ENCODE data around the gene ERI2. TPM values are rescaled to one million over a fixed set of nuclear protein-coding genes. Genes with fewer than 3 reads are reported as not detected.

ERI2 gene
- total and polyA plus RNA-seq, 2 of the 4 experiments (the other 2 are of a cell fraction), result 7.5 to 10.2 TPM

DNA sequence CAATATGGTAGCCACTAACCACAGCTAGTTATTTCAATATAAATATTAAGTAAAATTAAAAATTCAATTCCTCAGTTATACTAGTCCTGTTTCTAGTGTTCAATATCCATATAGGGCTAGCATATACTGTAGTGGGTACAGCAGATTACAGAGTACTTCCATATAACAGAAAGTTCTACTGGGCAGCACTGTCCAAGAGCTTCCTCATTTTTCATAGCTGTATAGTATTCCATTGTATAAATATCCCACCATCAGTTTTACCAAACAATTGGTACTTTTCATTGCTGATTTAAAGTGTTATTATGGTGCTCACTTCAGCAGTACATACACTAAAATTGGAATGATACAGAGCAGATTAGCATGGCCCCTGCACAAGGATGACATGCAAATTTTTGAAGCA is 22.1 kb downstream of the ERI2 start:
- no peaks in the 10 kb centered on the region for H3K36me3 ChIP-seq (ENCODE audit: control insufficient read depth, insufficient read depth, low read length)
- no peak overlapping the region for H3K23ac ChIP-seq (ENCODE audit: low read depth, low read length)
- H3K14ac ChIP-seq (replicated peaks; ENCODE audit: low read depth, low read length), result no peak overlapping the region
- no peak overlapping the region for H3K27ac ChIP-seq (ENCODE audit: insufficient read depth, low read length)
- no peak overlapping the region for H4K91ac ChIP-seq (ENCODE audit: insufficient read depth, low read depth, low read length)
- ATAC-seq (ENCODE audit: low read depth), result no peak
- H2AK5ac ChIP-seq (ENCODE audit: low read depth, low read length), result no peak overlapping the region
- dilution Hi-C loops (cut with HindIII; ENCODE audit: low sequenced_read_pairs, unreplicated experiment) (no loop called here), in situ Hi-C loops (cut with MboI; ENCODE audit: low sequenced_read_pairs) (no loop called here), intact Hi-C loops (cut with micrococcal nuclease) (no loop called here)
- ChIA-PET CTCF (no interaction called here), POLR2A (ENCODE audit: unreplicated experiment) (no interaction called here)
- H2BK20ac ChIP-seq (ENCODE audit: low read depth, low read length), result no peak overlapping the region
- no peak overlapping the region for H3K4me3 ChIP-seq (ENCODE audit: insufficient read depth, low read depth, low read length)
- H4K8ac ChIP-seq (ENCODE audit: low read depth in 2 of 2, low read length in 2 of 2), result no peak overlapping the region
- H3K27me3 ChIP-seq (ENCODE audit: control insufficient read depth, insufficient read depth, low read length), result no peaks in the 10 kb centered on the region
- H4K20me1 ChIP-seq (ENCODE audit: insufficient read depth, low read length), result no peaks in the 10 kb centered on the region
- BruUV-seq (replicated peaks), result no TSS peak
- no peaks in the 10 kb centered on the region for H3K9me3 ChIP-seq (ENCODE audit: control insufficient read depth, insufficient read depth, low read length)
- no peak overlapping the region for H3K4ac ChIP-seq (ENCODE audit: low read depth, low read length)
- no peak for TF ChIP-seq SMC3 (IDR thresholded peaks at IDR 0.05; ENCODE audit: low read depth, low read length)
- TF ChIP-seq MAZ (IDR thresholded peaks at IDR 0.05; ENCODE audit: borderline replicate concordance, low read depth, low read length), result no peak
- TF ChIP-seq RFX5 (IDR thresholded peaks at IDR 0.05; ENCODE audit: low read depth, low read length), result no peak
- no peak for TF ChIP-seq NFE2L2 (IDR thresholded peaks at IDR 0.05; ENCODE audit: low read depth, low read length)
- TF ChIP-seq MXI1 (IDR thresholded peaks at IDR 0.05; ENCODE audit: borderline replicate concordance, low read depth, low read length), result no peak
- TF ChIP-seq, protein P1, sequence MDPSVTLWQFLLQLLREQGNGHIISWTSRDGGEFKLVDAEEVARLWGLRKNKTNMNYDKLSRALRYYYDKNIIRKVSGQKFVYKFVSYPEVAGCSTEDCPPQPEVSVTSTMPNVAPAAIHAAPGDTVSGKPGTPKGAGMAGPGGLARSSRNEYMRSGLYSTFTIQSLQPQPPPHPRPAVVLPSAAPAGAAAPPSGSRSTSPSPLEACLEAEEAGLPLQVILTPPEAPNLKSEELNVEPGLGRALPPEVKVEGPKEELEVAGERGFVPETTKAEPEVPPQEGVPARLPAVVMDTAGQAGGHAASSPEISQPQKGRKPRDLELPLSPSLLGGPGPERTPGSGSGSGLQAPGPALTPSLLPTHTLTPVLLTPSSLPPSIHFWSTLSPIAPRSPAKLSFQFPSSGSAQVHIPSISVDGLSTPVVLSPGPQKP (IDR thresholded peaks at IDR 0.05; ENCODE audit: borderline replicate concordance, low read depth, low read length), result no peak
- no peak for TF ChIP-seq CEBPB (IDR thresholded peaks at IDR 0.05; ENCODE audit: low read depth, low read length)
- TF ChIP-seq CHD1 (IDR thresholded peaks at IDR 0.05; ENCODE audit: low read depth, low read length), result no peak
- TF ChIP-seq RCOR1 (IDR thresholded peaks at IDR 0.05; ENCODE audit: insufficient replicate concordance, low read length), result no peak
- no peak for TF ChIP-seq POLR2A (IDR thresholded peaks at IDR 0.05; ENCODE audit: low read depth, low read length)
- TF ChIP-seq BHLHE40 (IDR thresholded peaks at IDR 0.05; ENCODE audit: low read depth, low read length), result no peak
- no peak for TF ChIP-seq FOS (IDR thresholded peaks at IDR 0.05; ENCODE audit: low read depth, low read length)
- TF ChIP-seq, protein P2, sequence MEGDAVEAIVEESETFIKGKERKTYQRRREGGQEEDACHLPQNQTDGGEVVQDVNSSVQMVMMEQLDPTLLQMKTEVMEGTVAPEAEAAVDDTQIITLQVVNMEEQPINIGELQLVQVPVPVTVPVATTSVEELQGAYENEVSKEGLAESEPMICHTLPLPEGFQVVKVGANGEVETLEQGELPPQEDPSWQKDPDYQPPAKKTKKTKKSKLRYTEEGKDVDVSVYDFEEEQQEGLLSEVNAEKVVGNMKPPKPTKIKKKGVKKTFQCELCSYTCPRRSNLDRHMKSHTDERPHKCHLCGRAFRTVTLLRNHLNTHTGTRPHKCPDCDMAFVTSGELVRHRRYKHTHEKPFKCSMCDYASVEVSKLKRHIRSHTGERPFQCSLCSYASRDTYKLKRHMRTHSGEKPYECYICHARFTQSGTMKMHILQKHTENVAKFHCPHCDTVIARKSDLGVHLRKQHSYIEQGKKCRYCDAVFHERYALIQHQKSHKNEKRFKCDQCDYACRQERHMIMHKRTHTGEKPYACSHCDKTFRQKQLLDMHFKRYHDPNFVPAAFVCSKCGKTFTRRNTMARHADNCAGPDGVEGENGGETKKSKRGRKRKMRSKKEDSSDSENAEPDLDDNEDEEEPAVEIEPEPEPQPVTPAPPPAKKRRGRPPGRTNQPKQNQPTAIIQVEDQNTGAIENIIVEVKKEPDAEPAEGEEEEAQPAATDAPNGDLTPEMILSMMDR (conservative IDR thresholded peaks at IDR 0.05; ENCODE audit: low read depth, low read length), result no peak
- no peak for TF ChIP-seq RAD21 (IDR thresholded peaks at IDR 0.05; ENCODE audit: low read length)
- TF ChIP-seq, protein P3, sequence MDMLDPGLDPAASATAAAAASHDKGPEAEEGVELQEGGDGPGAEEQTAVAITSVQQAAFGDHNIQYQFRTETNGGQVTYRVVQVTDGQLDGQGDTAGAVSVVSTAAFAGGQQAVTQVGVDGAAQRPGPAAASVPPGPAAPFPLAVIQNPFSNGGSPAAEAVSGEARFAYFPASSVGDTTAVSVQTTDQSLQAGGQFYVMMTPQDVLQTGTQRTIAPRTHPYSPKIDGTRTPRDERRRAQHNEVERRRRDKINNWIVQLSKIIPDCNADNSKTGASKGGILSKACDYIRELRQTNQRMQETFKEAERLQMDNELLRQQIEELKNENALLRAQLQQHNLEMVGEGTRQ (IDR thresholded peaks at IDR 0.05; ENCODE audit: low read depth, low read length), result no peak
- TF ChIP-seq MAFK (IDR thresholded peaks at IDR 0.05; ENCODE audit: low read depth, low read length), result no peak
- H3K9me1 ChIP-seq (ENCODE audit: insufficient read depth, low read length), result no peaks in the 10 kb centered on the region
- H2BK15ac ChIP-seq (ENCODE audit: low read depth, low read length), result no peak overlapping the region
- H3K9ac ChIP-seq (ENCODE audit: low read depth, low read length), result no peak overlapping the region
- no peak overlapping the region for H3K4me2 ChIP-seq (ENCODE audit: low read depth, low read length)
- H4K5ac ChIP-seq (ENCODE audit: low read depth, low read length), result no peak overlapping the region
- H3K4me1 ChIP-seq (ENCODE audit: control insufficient read depth, insufficient read depth, low read length), result no peaks in the 10 kb centered on the region
- H3K79me1 ChIP-seq (ENCODE audit: low read depth in 1 of 2, low read length in 2 of 2), result no peaks in the 10 kb centered on the region
- no peak overlapping the region for H3K56ac ChIP-seq (ENCODE audit: extremely low read depth, insufficient read depth, low read length)
- H2AK9ac ChIP-seq (replicated peaks; ENCODE audit: low read depth, low read length, poor library complexity), result no peak overlapping the region
- no peak overlapping the region for H2BK120ac ChIP-seq (ENCODE audit: low read depth, low read length)
- no peak overlapping the region for H3K18ac ChIP-seq (ENCODE audit: low read depth, low read length)
- H2AFZ ChIP-seq (replicated peaks; ENCODE audit: low read length, poor library complexity), result no peak overlapping the region
- no peak for DNase-seq
- H2BK5ac ChIP-seq (ENCODE audit: low read depth, low read length, poor library complexity, severe bottlenecking), result no peak overlapping the region

Data from IMR-90 (cell line).